Medulla oblongata (tissue), 1 donor: ENCODE data around the gene GNAO1.

Experiments
- DNase-seq: peaks from one replicate; pipeline ENCODE4 v3.0.0-alpha.2; 2015; ENCODE audit errors: extremely low spot score

GNAO1 gene

GRCh38 chr16:56312028-56312300 is 120.7 kb downstream of the GNAO1 start:
- no peak for DNase-seq

DNA sequence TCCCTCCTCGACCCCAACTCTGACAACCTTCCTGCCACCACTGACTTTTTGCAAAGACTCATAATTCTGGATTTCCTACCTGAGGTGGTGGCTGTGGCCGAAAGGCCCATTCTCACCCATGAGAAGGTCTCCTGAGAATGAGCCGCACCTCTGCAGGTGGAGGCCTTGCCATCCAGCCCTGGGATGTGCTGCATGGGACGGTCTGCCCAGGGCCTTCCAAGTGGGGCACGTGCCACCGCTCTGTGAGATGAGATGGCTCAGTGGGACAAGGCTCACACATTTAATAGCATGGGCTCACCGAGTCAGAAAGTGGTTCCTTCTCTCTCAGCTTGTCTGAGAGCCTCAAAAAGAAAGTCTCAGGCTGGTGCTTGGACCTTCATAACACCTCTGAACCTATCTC is 121.3 kb downstream of the GNAO1 start:
- no peak for DNase-seq

GRCh38 chr16:56314244-56314850 is 123.1 kb downstream of the GNAO1 start:
- no peak for DNase-seq

GRCh38 chr16:56315955-56316354 is 124.7 kb downstream of the GNAO1 start:
- DNase-seq: no peak

DNA sequence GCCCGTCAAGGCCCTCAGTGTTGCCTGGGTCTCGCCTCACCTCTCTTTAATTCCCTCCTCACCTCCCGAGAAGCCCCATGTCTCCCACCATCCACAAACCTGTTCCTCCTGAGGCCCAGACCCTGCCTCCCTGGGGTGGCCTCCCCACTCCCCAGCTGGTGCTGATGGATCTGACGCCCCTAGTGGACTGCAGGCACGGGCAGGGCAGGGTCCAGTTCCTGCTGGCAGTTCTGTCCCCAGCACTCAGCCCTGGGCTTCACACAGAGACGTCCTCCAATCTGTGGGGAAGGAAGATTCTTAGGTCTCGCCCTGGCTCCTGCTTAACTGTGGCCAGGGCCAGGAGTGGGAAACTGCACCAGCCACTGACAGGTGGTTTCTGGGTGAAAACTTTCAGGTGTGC is 125.3 kb downstream of the GNAO1 start:
- DNase-seq: no peak

- DNase-seq: peak; percentile 95
Observed at GRCh38 chr16:56317998-56318826, 126.9 kb downstream of the GNAO1 start.

GRCh38 chr16:56318827-56319140 is 127.5 kb downstream of the GNAO1 start:
- DNase-seq: no peak

GRCh38 chr16:56319376-56319775 is 128.1 kb downstream of the GNAO1 start:
- DNase-seq: no peak

- DNase-seq: no peak
Observed at GRCh38 chr16:56320056-56320455, 128.8 kb downstream of the GNAO1 start.

DNA sequence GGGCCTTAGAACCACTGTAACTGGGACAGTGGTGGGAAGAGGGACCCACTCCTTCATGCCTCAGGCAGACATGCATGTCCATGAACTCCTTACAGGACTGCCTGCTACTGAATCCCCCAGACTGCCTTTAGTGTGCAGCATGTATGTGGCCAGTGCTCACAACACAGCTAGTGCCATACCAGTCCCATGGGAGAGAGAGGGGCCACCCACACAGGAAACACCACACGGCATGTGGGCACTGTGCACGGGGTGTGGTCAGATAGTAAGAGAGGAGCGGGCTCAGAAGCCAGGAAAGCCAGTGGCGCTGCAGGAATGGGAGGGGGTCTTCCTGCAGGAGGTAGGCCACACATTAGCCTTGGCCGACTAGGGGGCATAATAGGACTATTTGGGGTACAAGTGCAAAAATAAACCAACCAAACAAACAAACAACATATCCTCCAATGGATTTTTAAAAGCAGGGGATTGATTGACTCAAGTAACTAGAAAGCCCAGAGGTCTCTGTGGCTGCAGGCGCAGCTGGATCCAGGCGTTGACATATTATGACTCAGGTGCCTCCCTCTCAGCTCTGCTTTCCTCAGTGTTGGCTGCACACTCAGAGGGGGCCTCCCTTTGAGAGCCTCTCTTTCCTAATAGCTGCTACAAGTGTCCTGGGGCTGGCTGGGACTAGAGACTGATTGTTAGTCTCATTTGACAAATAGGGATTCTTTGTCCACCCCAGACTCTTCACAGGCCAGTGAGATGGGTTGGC is 129.7 kb downstream of the GNAO1 start:
- no peak for DNase-seq

DNA sequence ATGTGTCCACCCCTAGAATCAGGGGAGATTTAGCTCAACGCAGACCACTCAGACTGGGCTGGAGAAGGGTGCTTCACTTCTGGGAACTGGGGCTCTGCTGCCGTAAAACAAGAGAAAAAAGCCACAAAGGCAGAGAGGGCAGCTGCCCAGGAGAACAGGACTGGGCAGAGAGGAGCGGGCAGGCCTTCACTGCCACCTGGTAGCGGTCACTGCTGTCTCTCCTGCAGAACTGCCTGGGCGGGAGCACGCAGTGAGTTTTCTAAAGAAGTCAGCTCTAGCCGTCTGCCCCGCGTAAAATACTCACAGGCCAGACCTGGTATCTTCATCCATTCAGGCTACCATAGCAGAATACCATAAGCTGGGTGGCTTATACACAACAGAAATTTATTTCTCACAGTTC is 130.3 kb downstream of the GNAO1 start:
- DNase-seq: no peak

- no peak for DNase-seq
Observed at GRCh38 chr16:56324406-56324805, 133.1 kb downstream of the GNAO1 start.

DNA sequence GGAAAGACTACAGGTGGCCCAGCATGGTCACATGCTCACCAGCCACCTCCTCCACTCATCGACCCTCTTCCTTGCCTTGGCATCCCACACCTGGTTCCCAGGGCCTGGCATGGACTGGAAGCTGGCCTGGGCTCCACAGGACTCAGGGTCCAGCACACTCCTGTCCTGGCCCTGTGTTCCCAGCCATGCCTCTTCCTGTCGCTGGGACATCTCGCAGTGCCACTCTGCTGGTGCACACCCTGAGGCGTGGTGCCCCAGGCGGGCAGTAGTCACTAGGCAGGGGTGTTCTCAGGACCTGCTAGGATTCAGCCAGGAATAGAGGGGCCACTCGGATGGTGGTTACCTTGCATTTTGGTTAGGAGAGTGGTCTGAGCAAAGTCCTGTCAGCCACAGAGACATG is 134.7 kb downstream of the GNAO1 start:
- DNase-seq: no peak

- no peak for DNase-seq
Observed at GRCh38 chr16:56327071-56327928, 136.0 kb downstream of the GNAO1 start.

DNA sequence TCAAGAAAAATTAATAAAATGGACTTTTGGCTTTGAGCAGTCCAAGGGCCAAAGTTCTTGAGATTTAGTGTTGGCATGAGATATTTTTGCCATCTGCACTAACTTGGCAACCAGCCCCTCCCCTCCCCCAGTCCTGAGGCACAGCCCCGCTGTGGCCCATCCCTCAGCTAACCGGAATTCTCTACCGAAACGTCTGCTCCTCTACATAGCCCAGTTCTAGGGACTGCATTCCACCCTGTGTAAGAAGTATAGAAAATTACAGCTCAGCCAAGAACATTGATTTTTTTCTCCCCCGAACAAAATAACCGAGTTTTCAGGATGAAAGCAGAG is 136.6 kb downstream of the GNAO1 start:
- no peak for DNase-seq

DNA sequence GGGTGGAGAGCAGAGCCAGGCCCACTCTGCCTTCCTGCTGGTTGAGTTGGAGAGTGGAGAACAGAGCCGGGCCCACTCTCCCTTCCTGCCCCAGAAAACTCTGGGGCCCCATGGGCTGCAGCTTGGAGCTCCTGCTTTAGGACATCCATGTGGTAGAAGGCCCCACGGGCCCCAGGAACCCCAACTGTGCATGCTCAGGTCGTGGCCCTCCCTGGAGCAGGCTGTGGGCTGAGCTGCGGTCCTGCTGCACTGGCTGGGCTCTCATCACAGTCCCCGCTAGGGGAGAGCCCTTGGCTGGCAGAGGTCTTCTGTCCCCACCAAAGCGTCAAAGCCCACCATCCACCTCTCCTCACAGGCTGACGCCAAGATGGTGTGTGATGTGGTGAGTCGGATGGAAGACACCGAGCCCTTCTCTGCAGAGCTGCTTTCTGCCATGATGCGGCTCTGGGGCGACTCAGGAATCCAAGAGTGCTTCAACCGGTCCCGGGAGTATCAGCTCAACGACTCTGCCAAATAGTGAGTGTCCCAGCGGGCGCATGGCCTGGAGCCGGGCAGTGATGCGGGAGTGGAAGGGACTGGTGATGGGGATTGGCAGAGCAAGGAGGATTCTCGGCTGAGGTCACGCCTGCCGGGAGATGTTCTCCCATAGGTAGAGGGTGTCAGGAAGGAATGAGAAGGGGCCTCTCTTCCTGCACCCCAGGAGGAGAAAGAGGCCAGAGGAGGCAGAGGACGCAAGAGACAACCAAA is 137.2 kb downstream of the GNAO1 start:
- no peak for DNase-seq

- no peak for DNase-seq
Observed at GRCh38 chr16:56329887-56330286, 138.6 kb downstream of the GNAO1 start.

DNA sequence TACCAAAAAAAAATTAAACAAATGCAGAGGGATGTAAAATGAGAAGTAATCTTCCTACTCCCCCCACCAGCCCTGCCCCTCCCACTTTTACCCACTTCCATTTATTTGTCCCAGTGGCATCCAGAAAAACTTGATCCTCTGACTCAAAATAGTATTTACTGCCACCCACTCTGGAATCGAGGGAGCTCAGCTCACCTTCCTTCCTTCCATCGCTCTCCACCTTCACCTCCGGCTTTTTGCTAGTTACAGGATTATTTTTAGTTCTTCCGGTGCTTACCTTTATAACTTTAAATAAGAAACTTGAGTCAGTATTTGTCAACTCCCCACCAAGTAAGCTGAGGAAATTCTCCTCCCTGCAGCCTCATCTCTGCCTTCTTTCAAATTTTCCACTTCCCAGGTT is 139.2 kb downstream of the GNAO1 start:
- DNase-seq: no peak

GRCh38 chr16:56331399-56331798 is 140.1 kb downstream of the GNAO1 start:
- DNase-seq: no peak

GRCh38 chr16:56331915-56332314 is 140.6 kb downstream of the GNAO1 start:
- DNase-seq: no peak

- DNase-seq: peak; percentile 89
Observed at GRCh38 chr16:56332464-56333079, 141.3 kb downstream of the GNAO1 start.
